A673 (cell line): ENCODE results near the gene ANKRD28.

Source experiments
- CTCF ChIP-seq: fragments of 300-800, 200-600 bp; sonication (generic); conservative IDR thresholded peaks from 2 replicates; pipeline ENCODE4 v1.5.1; 2017; ENCODE audit warnings: low read depth, mild to moderate bottlenecking, antibody characterized with exemption, low read length, moderate library complexity, mixed read lengths
- EZH2 ChIP-seq: fragments of 200-600 bp; sonication (generic); IDR thresholded peaks from 2 replicates; pipeline ENCODE4 v1.6.1; 2017; ENCODE audit warnings: borderline replicate concordance, low read depth, mild to moderate bottlenecking, mixed read lengths, antibody characterized with exemption, low read length; ENCODE audit not compliant: poor library complexity, severe bottlenecking

GRCh38 chr3:15796771-15797641, 773 bp downstream of the ANKRD28 start:
- no peak for TF ChIP-seq CTCF
- no peak for TF ChIP-seq EZH2
